NCI-H1092 treated with DMSO at 0.1 percent for 48 hours (cell line): ENCODE measurements around the gene TP53TG5.

Experiments used
- DNase-seq: peaks from one replicate; lab custom pipeline; 2025; lab: John Stamatoyannopoulos, UW

TP53TG5 gene

DNA sequence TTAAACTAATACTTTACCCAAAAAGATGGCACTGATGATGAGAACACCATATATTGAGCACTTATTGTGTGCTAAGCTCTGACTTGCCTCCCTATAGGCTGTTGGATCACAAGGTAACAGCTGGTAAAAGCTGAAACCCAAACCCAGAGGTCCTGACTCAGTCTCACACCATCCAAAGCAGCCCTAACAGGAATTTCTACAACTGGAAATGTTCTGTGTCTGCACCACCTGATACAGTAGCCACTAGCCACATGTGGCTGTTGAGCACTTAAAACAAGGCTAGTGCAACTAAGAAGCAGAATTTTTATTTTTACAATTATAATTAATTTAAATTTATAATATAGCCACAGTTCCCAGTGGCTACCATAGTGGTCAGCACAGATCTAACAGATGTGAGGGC lies 54.4 kb downstream of the TP53TG5 start:
- no peak for DNase-seq

DNA sequence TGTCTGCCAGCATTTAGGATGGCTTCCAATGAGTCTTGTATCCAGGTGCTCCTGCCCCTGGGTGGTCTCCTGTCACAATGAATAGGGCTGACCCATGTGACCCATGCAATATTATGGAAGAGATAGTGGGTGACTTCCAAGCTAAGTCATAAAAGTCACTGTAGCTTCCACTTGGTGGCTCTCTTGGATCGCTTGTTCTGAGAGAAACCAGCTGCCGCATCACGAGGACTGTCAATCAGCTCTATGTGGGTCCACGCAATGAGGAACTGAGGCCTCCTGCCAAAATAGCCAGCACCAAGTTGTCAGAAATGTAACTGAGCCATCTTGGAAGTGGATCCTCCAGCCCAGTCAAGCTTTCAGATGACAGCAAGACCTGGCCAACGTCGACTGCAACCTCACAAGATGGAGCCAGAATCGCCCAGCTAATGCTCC lies 55.2 kb downstream of the TP53TG5 start:
- peak; percentile 15 for DNase-seq
